Astrocyte of the spinal cord (primary cell): ENCODE results near the gene CATSPERB.

Experiments used
- DNase-seq: peaks from one replicate; pipeline ENCODE4 v3.0.0; 2011; ENCODE audit warnings: low read depth, low spot score
- H3K4me3 ChIP-seq: 2 replicates; pipeline ENCODE4 v1.5.1; 2011; ENCODE audit warnings: low read depth, mild to moderate bottlenecking, low read length, moderate library complexity
- CTCF ChIP-seq: IDR thresholded peaks from 2 replicates; pipeline ENCODE4 v1.5.1; 2012; ENCODE audit warnings: low read depth, mild to moderate bottlenecking, low read length, inconsistent platforms
- in situ Hi-C: cut with HindIII; loops from 2 replicates; pipeline ENCODE4 v1.10.0; 2017; ENCODE audit warnings: low sequenced_read_pairs

CATSPERB gene

GRCh38 chr14:91754819-91755218, 22.9 kb upstream of the CATSPERB start:
- in situ Hi-C loops = no loop called here
- DNase-seq = no peak
- no peak overlapping the region for H3K4me3 ChIP-seq
- no peak for TF ChIP-seq CTCF

- H3K4me3 ChIP-seq = no peak overlapping the region
- in situ Hi-C loops = no loop called here
- TF ChIP-seq CTCF = no peak
- DNase-seq = no peak
Measured at GRCh38 chr14:91754185-91754584, 22.3 kb upstream of the CATSPERB start.

GRCh38 chr14:91753501-91754128, 21.7 kb upstream of the CATSPERB start:
- H3K4me3 ChIP-seq = no peak overlapping the region
- no peak for TF ChIP-seq CTCF
- in situ Hi-C loops = no loop called here
- DNase-seq = no peak

GRCh38 chr14:91752961-91753360, 21.1 kb upstream of the CATSPERB start:
- H3K4me3 ChIP-seq = no peak overlapping the region
- in situ Hi-C loops = no loop called here
- no peak for DNase-seq
- no peak for TF ChIP-seq CTCF

- no peak for DNase-seq
- in situ Hi-C loops = no loop called here
- H3K4me3 ChIP-seq = no peak overlapping the region
- TF ChIP-seq CTCF = no peak
Measured at GRCh38 chr14:91751719-91752118, 19.8 kb upstream of the CATSPERB start.

- TF ChIP-seq CTCF = no peak
- H3K4me3 ChIP-seq = no peak overlapping the region
- no peak for DNase-seq
- in situ Hi-C loops = no loop called here
Measured at GRCh38 chr14:91750634-91751198, 18.8 kb upstream of the CATSPERB start.
